Endothelial cell (in vitro differentiated cells): ENCODE measurements around the gene CREB5. TPM values are rescaled to one million over a fixed set of nuclear protein-coding genes. Genes with fewer than 3 reads are reported as not detected.

Experiments used
- DNase-seq: peaks from one replicate; pipeline ENCODE4 v3.0.0; 2021; ENCODE audit warnings: low spot score
- H3K27ac Mint-ChIP-seq: one replicate; pipeline ENCODE4 v1.8.0; 2021; ENCODE audit warnings: mixed read lengths, inconsistent platforms; ENCODE audit not compliant: unreplicated experiment
- H3K27me3 Mint-ChIP-seq: one replicate; pipeline ENCODE4 v1.8.0; 2021; ENCODE audit warnings: mild to moderate bottlenecking, moderate library complexity, mixed read lengths, inconsistent platforms; ENCODE audit not compliant: unreplicated experiment
- H3K36me3 Mint-ChIP-seq: one replicate; pipeline ENCODE4 v1.8.0; 2021; ENCODE audit warnings: mild to moderate bottlenecking, low read depth, mixed read lengths, inconsistent platforms; ENCODE audit not compliant: unreplicated experiment
- H3K4me1 Mint-ChIP-seq: one replicate; pipeline ENCODE4 v1.8.0; 2021; ENCODE audit warnings: mild to moderate bottlenecking, mixed read lengths, inconsistent platforms; ENCODE audit not compliant: unreplicated experiment
- H3K4me3 Mint-ChIP-seq: one replicate; pipeline ENCODE4 v1.8.0; 2021; ENCODE audit warnings: mild to moderate bottlenecking, mixed read lengths, inconsistent platforms; ENCODE audit not compliant: unreplicated experiment
- H3K9me3 Mint-ChIP-seq: one replicate; pipeline ENCODE4 v1.8.0; 2021; ENCODE audit warnings: mixed read lengths, inconsistent platforms; ENCODE audit not compliant: unreplicated experiment
- total RNA-seq: library from RNA; stranded (reverse); fragmentation: NEBNext Ultra II Directional; extraction: Animal tissue kit (Norgen Biotek cat#: 25700); gene quantifications from one replicate; pipeline ENCODE4 v1.2.1, GENCODE V29; 2021; ENCODE audit not compliant: unreplicated experiment
- TF ChIP-seq, protein P1 (sequence below): fragments of 200-600 bp; sonication (generic); IDR thresholded peaks from one replicate; pipeline ENCODE4 v1.5.0; 2021; ENCODE audit warnings: antibody characterized with exemption; ENCODE audit not compliant: unreplicated experiment

CREB5 gene
- total RNA-seq, 1 donor from 2014 or later: 5.6 TPM

DNA sequence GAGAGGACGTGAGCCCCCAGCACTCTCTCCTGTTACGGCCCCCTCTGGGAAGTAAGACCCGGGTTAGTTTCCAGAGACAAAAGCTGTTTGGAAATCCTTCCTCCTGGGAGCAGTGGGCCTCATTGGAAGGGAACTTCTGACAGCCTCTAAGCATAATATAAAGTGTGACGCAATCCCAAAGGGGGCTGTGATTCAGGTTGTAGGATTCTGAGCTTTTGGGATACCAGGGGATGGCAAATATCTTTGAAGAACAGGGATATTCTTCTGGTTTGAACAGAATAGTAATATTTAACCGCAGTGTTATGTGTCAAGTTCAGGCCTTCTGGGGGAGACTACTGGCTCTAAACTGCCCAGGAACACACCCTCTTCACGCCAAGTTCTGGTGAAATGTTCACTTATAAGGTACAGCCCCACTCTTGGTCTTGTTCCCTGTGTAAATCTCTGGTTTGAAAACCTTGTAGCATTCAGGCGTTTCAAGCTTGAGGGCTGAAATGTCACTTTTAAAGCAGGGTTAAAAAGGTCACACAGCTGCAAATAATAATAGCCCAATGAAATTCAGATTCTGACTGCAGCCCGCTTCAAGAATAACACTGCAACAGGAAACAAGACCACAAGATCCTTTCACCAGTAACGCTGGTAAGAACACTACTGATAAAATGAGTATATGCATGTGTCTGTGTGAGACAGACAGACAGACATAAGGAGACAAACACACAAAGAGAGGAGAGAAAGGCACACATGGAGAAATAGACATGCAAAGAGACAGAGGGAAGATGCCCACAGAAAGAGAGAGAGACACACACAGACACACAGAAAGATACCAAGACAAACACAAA, 69.0 kb downstream of the CREB5 start:
- TF ChIP-seq, protein P1, sequence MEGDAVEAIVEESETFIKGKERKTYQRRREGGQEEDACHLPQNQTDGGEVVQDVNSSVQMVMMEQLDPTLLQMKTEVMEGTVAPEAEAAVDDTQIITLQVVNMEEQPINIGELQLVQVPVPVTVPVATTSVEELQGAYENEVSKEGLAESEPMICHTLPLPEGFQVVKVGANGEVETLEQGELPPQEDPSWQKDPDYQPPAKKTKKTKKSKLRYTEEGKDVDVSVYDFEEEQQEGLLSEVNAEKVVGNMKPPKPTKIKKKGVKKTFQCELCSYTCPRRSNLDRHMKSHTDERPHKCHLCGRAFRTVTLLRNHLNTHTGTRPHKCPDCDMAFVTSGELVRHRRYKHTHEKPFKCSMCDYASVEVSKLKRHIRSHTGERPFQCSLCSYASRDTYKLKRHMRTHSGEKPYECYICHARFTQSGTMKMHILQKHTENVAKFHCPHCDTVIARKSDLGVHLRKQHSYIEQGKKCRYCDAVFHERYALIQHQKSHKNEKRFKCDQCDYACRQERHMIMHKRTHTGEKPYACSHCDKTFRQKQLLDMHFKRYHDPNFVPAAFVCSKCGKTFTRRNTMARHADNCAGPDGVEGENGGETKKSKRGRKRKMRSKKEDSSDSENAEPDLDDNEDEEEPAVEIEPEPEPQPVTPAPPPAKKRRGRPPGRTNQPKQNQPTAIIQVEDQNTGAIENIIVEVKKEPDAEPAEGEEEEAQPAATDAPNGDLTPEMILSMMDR: no peak
- no peak for DNase-seq
- peak overlapping the region; percentile 49 for H3K27ac Mint-ChIP-seq
- no peaks in the 10 kb centered on the region for H3K27me3 Mint-ChIP-seq
- H3K4me1 Mint-ChIP-seq: peaks cover 29% of the 10 kb centered on the region
- H3K4me3 Mint-ChIP-seq: no peak overlapping the region
- no peaks in the 10 kb centered on the region for H3K36me3 Mint-ChIP-seq
- no peaks in the 10 kb centered on the region for H3K9me3 Mint-ChIP-seq

DNA sequence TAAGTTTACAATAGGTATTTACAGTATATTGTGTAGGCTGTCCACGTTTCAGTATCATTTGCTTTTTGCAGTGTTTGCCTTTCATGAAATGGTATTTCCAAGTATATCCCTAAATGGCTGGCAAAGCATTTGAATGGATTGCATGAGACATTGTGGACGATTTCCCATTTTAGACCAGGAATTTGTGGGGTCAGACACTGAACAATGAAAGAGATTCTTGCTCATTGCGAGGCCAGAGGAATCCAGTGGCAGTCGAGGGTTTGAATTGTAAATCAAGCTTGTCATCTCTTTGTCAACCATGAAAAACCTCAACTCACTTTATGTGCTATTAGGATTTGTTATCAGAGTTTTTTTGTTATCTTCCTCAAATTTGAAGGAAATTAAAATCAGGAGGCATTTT, 70.8 kb downstream of the CREB5 start:
- Mint-ChIP-seq H3K27me3 (no peaks in the 10 kb centered on the region), H3K9me3 (no peaks in the 10 kb centered on the region), H3K4me1 (peaks cover 32% of the 10 kb centered on the region), H3K4me3 (no peak overlapping the region), H3K27ac (no peak overlapping the region), H3K36me3 (no peaks in the 10 kb centered on the region)
- TF ChIP-seq, protein P1: no peak
- no peak for DNase-seq

DNA sequence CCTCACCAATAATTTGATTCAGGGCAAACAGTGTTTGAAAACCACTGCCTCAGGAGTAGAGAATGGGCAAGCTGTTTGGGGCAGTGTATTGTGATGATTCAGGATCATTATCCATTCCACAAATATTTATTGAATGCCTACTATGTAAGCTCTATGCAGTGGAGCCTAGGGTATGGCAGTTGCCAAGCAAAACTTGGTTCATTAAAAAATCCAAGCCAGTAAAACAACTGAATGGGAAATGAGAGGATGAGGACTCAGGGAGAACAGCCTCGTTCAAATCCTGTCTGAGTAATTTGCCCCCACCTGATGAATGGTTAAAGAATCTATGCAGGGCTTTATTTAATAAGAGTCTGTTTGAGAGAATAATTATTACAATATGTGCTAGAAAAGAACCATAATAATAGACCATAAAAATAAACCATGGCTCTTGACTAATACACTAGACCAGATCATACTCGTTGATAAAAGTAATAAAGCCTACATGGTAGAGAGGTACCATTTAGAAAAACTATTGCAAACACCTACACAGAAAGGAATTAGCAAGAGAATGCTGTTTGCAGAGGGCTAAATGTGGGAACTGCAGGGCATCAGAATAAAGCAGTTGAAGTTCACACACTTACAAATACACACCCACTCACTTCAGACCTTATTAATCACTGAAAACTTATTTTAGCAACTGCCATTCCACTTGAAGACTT, 71.7 kb downstream of the CREB5 start:
- Mint-ChIP-seq H3K27ac (no peak overlapping the region), H3K9me3 (no peaks in the 10 kb centered on the region), H3K4me1 (peaks cover 32% of the 10 kb centered on the region), H3K36me3 (no peaks in the 10 kb centered on the region), H3K4me3 (no peak overlapping the region), H3K27me3 (no peaks in the 10 kb centered on the region)
- TF ChIP-seq, protein P1: no peak
- no peak for DNase-seq

DNA sequence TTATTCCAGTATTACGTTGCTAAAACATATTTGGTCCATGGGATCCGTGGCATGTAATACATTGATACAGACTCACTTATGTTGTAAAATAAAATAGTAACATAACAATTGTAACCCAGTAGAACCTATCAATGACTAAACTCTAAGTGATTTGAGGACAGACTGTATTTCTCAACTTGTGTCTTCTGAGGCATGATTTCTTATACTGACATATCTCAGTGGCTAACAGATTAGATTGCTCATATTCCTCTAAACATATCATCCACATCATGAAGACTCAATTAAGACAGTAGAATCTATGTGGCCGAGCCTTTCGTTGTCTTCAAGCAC, 72.3 kb downstream of the CREB5 start:
- Mint-ChIP-seq H3K4me3 (no peak overlapping the region), H3K27me3 (no peaks in the 10 kb centered on the region), H3K4me1 (peaks cover 32% of the 10 kb centered on the region), H3K36me3 (no peaks in the 10 kb centered on the region), H3K27ac (no peak overlapping the region), H3K9me3 (no peaks in the 10 kb centered on the region)
- TF ChIP-seq, protein P1: no peak
- no peak for DNase-seq

DNA sequence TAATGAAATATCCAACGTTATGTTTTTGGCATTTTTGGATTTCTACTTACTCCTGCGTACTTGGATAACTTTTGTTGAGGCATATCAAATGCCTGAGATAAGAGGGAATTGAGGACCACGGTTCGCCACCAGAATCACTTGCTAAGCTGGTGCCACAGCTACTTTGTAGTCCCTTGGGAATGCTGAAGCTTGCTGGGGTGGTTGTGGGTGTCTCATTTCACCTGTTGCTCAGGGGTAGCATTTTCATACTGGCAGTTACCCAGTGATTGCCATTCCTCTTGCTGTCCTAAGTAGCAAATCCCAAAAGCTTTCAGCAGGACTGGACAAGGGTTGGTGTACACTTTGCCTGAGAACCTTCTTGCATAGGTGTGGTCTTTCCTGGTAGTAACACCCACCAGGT, 75.2 kb downstream of the CREB5 start:
- Mint-ChIP-seq H3K27ac (no peak overlapping the region), H3K27me3 (no peaks in the 10 kb centered on the region), H3K4me1 (peaks cover 11% of the 10 kb centered on the region), H3K4me3 (no peak overlapping the region), H3K36me3 (no peaks in the 10 kb centered on the region), H3K9me3 (no peaks in the 10 kb centered on the region)
- TF ChIP-seq, protein P1: no peak
- DNase-seq: no peak
